Muscle layer of duodenum (tissue), 2 donors: Measurements from ENCODE around the gene C20orf173.
"Not testable (repeated sequence)": the region's sequence is repeated elsewhere in the genome, so short reads cannot be mapped to it uniquely, and the experiment has no call there.

Experiments used
- H3K27ac ChIP-seq: one replicate; pipeline ENCODE4 v1.7.0; 2013; ENCODE audit warnings: mild to moderate bottlenecking, low read length
- H3K27me3 ChIP-seq: one replicate; pipeline ENCODE4 v1.7.0; 2013; ENCODE audit warnings: low read depth, mild to moderate bottlenecking, control low read depth, low read length
- H3K36me3 ChIP-seq, 2 donors: one replicate each; pipeline ENCODE4 v1.7.0; 2013; ENCODE audit warnings: low read length in 2 of 2, control low read depth in 1 of 2, mild to moderate bottlenecking in 1 of 2; ENCODE audit not compliant: insufficient read depth in 2 of 2, control insufficient read depth in 1 of 2
- H3K4me1 ChIP-seq, 2 donors: one replicate each; pipeline ENCODE4 v1.7.0; 2013; ENCODE audit warnings: low read length in 2 of 2, mild to moderate bottlenecking in 2 of 2, control low read depth in 1 of 2, moderate library complexity in 1 of 2; ENCODE audit not compliant: insufficient read depth in 2 of 2, control insufficient read depth in 1 of 2
- H3K4me3 ChIP-seq, 2 donors: one replicate each; pipeline ENCODE4 v1.7.0; 2013; ENCODE audit warnings: low read length in 2 of 2, low read depth in 1 of 2, mild to moderate bottlenecking in 1 of 2
- H3K9me3 ChIP-seq, 2 donors: one replicate each; pipeline ENCODE4 v1.7.0; 2013; ENCODE audit warnings: low read length in 2 of 2, control low read depth in 1 of 2, mild to moderate bottlenecking in 1 of 2; ENCODE audit not compliant: control insufficient read depth in 1 of 2
- donor health status: healthy.

Gene C20orf173

GRCh38 chr20:35517767-35518166 lies 11.7 kb downstream of the C20orf173 start:
- peaks cover 11 to 16% of the 10 kb centered on the region in 2 donors for H3K36me3 ChIP-seq
- H3K27ac ChIP-seq, H3K4me1 ChIP-seq, H3K27me3 ChIP-seq, H3K4me3 ChIP-seq, H3K9me3 ChIP-seq: not testable (repeated sequence)

DNA sequence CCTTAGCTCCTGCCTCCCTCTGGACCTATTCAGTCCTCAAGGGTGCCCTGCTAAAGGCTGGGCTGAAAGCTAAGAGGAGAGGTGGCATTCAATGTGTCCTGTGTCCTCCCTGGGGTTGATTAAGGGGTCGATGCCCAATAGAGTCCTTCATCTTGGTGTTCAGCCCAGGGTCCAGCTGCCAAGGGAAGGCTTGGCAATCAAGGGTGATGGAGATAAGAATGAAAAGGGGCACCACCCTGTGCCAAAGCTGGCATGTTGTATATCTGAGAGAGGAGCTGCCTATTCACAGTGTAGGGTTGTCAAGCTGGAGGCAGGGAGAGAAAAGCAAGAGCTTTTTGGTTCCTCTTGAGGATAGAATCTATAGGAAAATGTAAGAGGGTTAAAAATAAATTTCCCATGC lies 12.3 kb downstream of the C20orf173 start:
- H3K4me1 ChIP-seq = no peaks in the 10 kb centered on the region
- no peak overlapping the region for H3K4me3 ChIP-seq
- H3K9me3 ChIP-seq = no peaks in the 10 kb centered on the region
- H3K27me3 ChIP-seq = no peaks in the 10 kb centered on the region
- H3K36me3 ChIP-seq = peaks cover 14 to 19% of the 10 kb centered on the region in 2 donors
- no peak overlapping the region for H3K27ac ChIP-seq

DNA sequence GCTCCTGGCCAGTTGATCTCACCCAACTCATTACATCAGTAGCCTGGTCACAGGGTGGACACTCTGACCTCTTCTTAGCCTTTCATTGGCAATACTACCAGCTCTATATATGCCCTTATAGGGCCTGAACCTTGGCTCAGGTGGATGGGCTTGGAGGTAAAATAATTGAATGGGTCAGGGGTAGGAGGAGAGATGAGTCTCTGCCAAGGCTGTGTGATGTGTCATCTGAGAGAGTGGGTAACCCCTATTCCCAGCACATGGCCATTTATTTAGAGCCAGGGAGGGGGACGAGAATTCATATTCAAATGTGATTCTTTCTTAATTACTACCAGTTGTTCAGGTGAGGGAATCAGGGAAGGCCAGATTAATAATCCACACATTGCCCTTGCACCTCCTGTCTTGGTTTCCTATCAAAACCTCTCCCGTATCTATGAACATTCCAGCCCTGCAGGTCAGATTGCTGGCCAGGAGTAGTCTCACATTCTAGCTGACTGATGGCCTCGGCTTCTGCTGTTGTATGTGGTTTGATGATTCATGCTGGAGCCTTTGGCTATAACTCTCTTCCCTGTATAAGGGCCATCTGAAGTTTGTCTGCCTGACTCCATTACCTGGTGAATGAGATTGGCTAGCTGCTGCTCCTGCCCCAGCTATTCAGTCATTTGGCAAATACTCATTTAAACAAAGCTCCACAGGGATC lies 13.4 kb downstream of the C20orf173 start:
- Histone ChIP-seq H3K4me3 (no peak overlapping the region), H3K9me3 (no peaks in the 10 kb centered on the region), H3K36me3 (peaks cover 24 to 29% of the 10 kb centered on the region in 2 donors), H3K27ac (no peak overlapping the region), H3K27me3 (no peaks in the 10 kb centered on the region), H3K4me1 (no peaks in the 10 kb centered on the region)

GRCh38 chr20:35515341-35515740 lies 14.1 kb downstream of the C20orf173 start:
- H3K4me3 ChIP-seq = no peak overlapping the region
- H3K27me3 ChIP-seq = no peaks in the 10 kb centered on the region
- peaks cover 27 to 33% of the 10 kb centered on the region in 2 donors for H3K36me3 ChIP-seq
- H3K27ac ChIP-seq = no peak overlapping the region
- no peaks in the 10 kb centered on the region for H3K4me1 ChIP-seq
- no peaks in the 10 kb centered on the region for H3K9me3 ChIP-seq

GRCh38 chr20:35514371-35514932 lies 15.0 kb downstream of the C20orf173 start:
- Histone ChIP-seq H3K4me3 (no peak overlapping the region), H3K27me3 (no peaks in the 10 kb centered on the region), H3K9me3 (no peaks in the 10 kb centered on the region), H3K27ac (no peak overlapping the region), H3K36me3 (peaks cover 33 to 42% of the 10 kb centered on the region in 2 donors), H3K4me1 (no peaks in the 10 kb centered on the region)

- Histone ChIP-seq H3K27me3 (no peaks in the 10 kb centered on the region), H3K4me3 (no peak overlapping the region), H3K36me3 (peaks cover 39 to 63% of the 10 kb centered on the region in 2 donors), H3K4me1 (no peaks in the 10 kb centered on the region), H3K9me3 (no peaks in the 10 kb centered on the region), H3K27ac (no peak overlapping the region)
These were observed 17.5 kb downstream of the C20orf173 start for GRCh38 chr20:35511814-35512420.

GRCh38 chr20:35510951-35511735 lies 18.3 kb downstream of the C20orf173 start:
- Histone ChIP-seq H3K36me3 (peaks cover 39 to 66% of the 10 kb centered on the region in 2 donors), H3K4me3 (no peak overlapping the region), H3K27ac (no peak overlapping the region), H3K9me3 (no peaks in the 10 kb centered on the region), H3K27me3 (no peaks in the 10 kb centered on the region), H3K4me1 (no peaks in the 10 kb centered on the region)

- Histone ChIP-seq H3K36me3 (peaks cover 42 to 62% of the 10 kb centered on the region in 2 donors), H3K4me3 (no peak overlapping the region), H3K27me3 (no peaks in the 10 kb centered on the region), H3K4me1 (peaks cover 0 to 13% of the 10 kb centered on the region in 2 donors), H3K9me3 (no peaks in the 10 kb centered on the region), H3K27ac (no peak overlapping the region)
These were observed 20.8 kb downstream of the C20orf173 start for GRCh38 chr20:35508493-35509218.

DNA sequence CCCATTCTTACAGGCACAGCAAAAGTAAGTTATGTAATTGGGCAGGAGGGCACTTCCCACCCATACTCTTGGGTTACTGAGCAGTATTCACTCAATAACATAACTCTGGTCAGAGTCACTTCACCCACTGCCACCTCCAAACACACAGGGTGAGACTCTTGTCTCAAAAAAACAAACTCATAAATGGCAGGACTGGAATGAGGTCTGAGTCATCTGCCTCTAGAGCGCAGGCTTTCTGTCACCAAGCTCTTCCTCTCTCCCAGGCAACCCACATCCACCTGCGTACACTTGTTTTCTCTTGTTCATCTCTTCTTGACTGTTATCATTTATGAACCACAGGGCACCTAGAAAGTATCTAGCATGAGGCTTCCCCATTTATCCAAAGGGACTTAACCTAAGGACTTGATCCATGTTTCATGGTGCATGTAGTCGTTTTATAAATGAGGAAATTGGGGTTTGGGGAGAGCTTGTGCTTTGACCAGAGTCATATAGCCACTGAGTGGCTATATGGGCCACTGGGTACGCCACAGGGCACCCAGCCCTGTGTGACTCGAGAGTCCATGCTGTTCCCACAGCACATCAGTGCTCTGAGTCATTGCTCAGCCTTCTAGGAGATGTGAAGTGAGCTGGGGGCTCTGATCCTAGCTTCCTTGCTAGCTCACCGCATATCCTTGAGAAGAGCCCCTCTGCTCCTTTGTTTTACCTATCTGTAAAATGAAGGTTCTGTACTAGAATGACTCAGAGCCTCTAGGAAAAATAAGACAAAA lies 22.4 kb downstream of the C20orf173 start:
- peaks cover 0 to 19% of the 10 kb centered on the region in 2 donors for H3K4me1 ChIP-seq
- H3K4me3 ChIP-seq = no peak overlapping the region
- peaks cover 47 to 74% of the 10 kb centered on the region in 2 donors for H3K36me3 ChIP-seq

GRCh38 chr20:35506179-35506578 lies 23.3 kb downstream of the C20orf173 start:
- Histone ChIP-seq H3K4me1 (peaks cover 0 to 19% of the 10 kb centered on the region in 2 donors), H3K9me3 (no peaks in the 10 kb centered on the region), H3K4me3 (no peak overlapping the region), H3K27ac (no peak overlapping the region), H3K27me3 (no peaks in the 10 kb centered on the region), H3K36me3 (peaks cover 46 to 71% of the 10 kb centered on the region in 2 donors)

More for the DNA sequence above, 22.4 kb downstream of the C20orf173 start:
- H3K27ac ChIP-seq = no peak overlapping the region
- H3K27me3 ChIP-seq = no peaks in the 10 kb centered on the region
- H3K9me3 ChIP-seq = no peaks in the 10 kb centered on the region
